Measurements from ENCODE around the gene PDE4D. TPM values are rescaled to one million over a fixed set of nuclear protein-coding genes. Genes with fewer than 3 reads are reported as not detected.
"Not testable (repeated sequence)": the region's sequence is repeated elsewhere in the genome, so short reads cannot be mapped to it uniquely, and the experiment has no call there.

The PDE4D gene
- total RNA-seq, 1 donor from 2014 or later: 55.9 TPM

- intact Hi-C loops (cut with DNase I): no loop called here
- no peak for ATAC-seq
- DNase-seq (ENCODE audit: low spot score): no peak
These were observed 308.4 kb downstream of the PDE4D start for GRCh38 chr5:59584858-59585846.

- DNase-seq (ENCODE audit: low spot score): no peak
These were observed 309.5 kb downstream of the PDE4D start for GRCh38 chr5:59583810-59584562.

GRCh38 chr5:59583151-59583809, 310.2 kb downstream of the PDE4D start:
- no peak for DNase-seq (ENCODE audit: low spot score)
- ATAC-seq: no peak
- intact Hi-C loops (cut with DNase I): no loop called here

More at GRCh38 chr5:59583810-59584562, 309.5 kb downstream of the PDE4D start:
- intact Hi-C loops (cut with DNase I): no loop called here
- ATAC-seq: no peak

DNA sequence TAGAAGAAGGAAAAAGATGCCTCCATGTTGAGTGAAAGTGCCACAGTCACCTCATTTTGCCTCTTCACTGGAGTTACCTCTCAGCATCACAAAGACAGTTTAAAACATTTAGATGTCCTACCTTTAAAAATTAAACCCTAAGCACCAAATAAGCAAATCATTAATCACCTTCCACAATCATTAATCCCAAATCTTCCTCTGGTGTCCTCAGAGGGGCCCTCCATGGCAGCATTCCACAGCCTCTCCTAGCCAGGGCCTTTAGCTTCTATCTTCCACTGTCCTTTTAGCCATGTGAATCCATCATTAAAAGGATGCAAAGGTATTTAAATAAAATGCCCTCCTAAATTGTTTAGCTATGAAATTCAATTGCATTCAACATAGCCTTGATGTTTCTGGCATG, 310.8 kb downstream of the PDE4D start:
- DNase-seq (ENCODE audit: low spot score) (no peak), ATAC-seq (no peak)
- intact Hi-C loops (cut with DNase I): no loop called here

GRCh38 chr5:59579824-59580167, 313.7 kb downstream of the PDE4D start:
- intact Hi-C loops (cut with DNase I): loop anchor here (5.0 kb wide), 1 partner anchor 117 kb away; no protein-coding TSS in a partner anchor
- ATAC-seq: no peak
- DNase-seq (ENCODE audit: low spot score): no peak

GRCh38 chr5:59579101-59579823, 314.3 kb downstream of the PDE4D start:
- intact Hi-C loops (cut with DNase I): loop anchor here (5.0 kb wide), 1 partner anchor 117 kb away; no protein-coding TSS in a partner anchor
- no peak for DNase-seq (ENCODE audit: low spot score)
- no peak for ATAC-seq

DNA sequence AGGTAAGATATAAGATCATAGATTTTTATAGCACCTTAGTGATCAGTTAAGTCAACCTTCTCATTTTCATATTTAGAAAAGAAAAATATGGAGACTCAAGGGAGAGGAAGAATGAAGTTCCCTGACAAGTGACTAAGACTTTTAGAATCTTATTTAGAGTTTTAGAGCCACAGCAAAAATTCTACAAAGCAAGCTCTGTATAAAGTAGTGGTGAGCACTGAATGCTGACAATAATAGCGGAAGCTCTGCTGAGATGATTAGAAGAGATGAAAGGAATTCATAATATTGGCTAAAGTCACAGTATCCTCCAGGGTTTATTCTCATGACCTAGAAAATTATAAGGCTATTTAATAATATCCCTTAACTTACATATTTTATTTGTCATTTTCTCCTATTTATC, 316.0 kb downstream of the PDE4D start:
- ATAC-seq (no peak), DNase-seq (ENCODE audit: low spot score) (no peak)
- intact Hi-C loops (cut with DNase I): loop anchor here (5.0 kb wide), 1 partner anchor 115 kb away; no protein-coding TSS in a partner anchor

GRCh38 chr5:59575648-59576445, 317.7 kb downstream of the PDE4D start:
- no peak for DNase-seq (ENCODE audit: low spot score)
- intact Hi-C loops (cut with DNase I): loop anchor here (5.0 kb wide), 1 partner anchor 114 kb away; no protein-coding TSS in a partner anchor
- no peak for ATAC-seq

DNA sequence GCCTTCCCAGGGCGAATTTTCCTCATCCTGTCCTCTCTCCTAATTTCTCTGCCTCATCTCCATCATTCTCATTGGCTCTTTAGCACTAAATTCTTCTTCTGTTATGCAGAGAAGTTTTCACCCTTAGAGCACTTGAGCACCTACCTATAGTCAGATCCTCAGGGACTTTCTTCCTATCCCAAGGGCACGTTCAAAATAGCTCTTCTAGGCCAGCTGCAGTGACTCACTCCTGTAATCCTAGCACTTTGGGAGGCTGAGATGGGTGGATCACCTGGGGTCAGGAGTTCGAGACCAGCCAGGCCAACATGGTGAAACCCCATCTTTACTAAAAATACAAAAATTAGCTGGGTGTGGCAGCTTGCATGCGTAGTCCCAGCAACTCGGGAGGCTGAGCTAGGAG, 320.0 kb downstream of the PDE4D start:
- DNase-seq (ENCODE audit: low spot score); ATAC-seq; intact Hi-C loops (cut with DNase I): not testable (repeated sequence)

DNA sequence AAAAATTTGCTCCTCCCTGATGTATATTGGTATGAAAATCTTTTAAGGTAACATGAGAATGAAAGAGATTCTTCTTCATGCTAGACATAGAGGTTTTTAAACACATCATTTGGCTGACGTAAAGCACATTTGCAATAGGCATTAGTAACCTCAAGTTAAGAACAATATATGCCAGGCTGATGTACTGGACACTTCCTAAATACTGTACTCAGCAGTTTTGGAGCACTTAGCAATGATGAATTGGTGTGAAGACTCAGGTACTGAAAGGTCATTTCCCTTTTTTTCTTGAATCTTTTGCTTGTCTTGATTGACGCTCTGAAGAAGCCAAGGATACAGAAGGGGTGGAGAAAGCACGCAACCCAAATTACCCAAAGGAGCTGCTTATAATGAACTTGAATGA, 322.5 kb downstream of the PDE4D start:
- intact Hi-C loops (cut with DNase I): no loop called here
- DNase-seq (ENCODE audit: low spot score): no peak
- ATAC-seq: no peak

DNA sequence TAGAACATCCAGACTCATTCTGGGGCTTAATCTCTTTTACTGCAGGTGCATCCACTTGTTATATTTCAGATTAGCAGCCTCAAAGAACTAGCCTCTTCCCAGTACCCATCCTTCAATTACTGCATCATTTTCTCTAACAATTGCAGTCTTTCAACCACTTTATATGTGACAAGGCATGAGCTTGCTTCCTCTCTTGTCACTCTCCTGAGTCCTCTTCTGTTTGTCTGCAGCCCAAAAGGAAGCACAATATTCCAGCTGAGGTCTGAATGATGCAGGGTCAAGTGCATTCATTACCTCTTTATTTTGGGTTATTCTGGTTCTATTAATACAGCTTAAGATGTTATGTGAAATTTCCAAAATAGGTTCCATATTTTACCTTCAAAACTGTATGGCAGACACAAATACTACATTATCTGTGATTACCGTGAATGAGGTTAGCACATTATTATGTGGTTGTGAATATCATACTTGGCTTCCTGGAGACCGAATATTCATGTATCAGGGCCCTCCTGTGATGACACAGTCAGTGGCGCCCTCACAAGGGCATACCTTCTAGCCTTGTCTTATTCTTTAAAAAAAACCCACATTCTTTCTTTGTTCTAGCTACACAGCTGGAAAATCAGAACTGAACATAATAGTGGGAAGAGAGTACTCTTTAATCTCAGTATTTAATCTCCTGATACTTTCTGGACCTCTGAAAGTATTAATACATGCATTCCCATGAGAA, 323.8 kb downstream of the PDE4D start:
- no peak for ATAC-seq
- intact Hi-C loops (cut with DNase I): no loop called here
- DNase-seq (ENCODE audit: low spot score): no peak

GRCh38 chr5:59569158-59569557, 324.4 kb downstream of the PDE4D start:
- DNase-seq (ENCODE audit: low spot score): no peak
- no peak for ATAC-seq
- intact Hi-C loops (cut with DNase I): no loop called here

- no peak for ATAC-seq
- intact Hi-C loops (cut with DNase I): no loop called here
These were observed 325.4 kb downstream of the PDE4D start for GRCh38 chr5:59568161-59568560.

GRCh38 chr5:59565551-59565950, 328.0 kb downstream of the PDE4D start:
- intact Hi-C loops (cut with DNase I): no loop called here
- ATAC-seq (no peak), DNase-seq (ENCODE audit: low spot score) (no peak)

More at GRCh38 chr5:59568161-59568560, 325.4 kb downstream of the PDE4D start:
- no peak for DNase-seq (ENCODE audit: low spot score)

DNA sequence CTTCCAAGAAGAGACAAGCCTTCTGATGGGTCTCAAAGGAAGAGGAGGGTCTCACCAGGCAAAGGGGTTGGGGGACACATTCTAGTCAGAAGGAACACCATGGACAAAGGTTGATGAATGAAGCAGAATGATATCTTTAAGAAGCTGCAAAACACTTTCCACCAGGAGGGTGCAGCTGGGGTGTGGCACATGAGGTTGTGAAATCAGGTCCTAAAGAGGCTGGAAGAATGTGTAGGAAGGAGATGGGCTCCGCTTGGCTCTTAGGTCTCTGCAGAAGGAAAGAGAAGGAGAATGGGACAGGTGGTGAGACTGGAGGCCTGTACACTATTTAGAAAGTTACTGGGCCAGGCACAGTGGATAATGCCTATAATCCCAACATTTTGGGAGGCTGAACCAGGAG, 328.6 kb downstream of the PDE4D start:
- DNase-seq (ENCODE audit: low spot score) (no peak), ATAC-seq (no peak)
- intact Hi-C loops (cut with DNase I): no loop called here

DNA sequence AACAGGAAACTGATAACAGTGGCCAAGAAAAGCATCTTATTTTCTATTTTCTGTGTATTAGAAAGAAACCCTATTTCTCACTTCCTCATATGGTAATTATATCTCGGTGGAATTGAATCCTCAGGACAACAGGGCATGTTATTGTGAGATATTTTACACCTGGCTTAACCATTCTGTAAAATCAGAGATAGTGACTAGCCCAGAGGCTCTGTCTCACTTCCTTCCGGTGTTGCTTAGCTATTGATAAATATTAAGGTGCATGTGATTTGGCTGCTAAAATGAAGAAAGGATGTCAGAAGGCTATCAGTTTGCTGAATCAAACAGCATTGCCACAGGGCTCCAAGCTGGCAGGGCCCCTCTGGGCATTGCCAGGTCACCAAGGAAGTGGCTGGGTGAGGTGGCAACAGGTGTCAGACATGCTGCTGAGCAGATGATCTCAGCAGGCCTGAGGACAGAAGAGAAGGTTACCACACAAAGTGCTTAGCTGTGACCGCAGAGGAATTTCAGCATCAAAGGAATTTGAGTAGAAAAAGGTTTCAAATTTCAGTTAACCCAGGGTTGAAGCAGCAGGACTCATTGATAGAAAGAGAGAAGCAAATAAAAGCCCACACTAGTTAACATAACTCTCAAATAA, 330.7 kb downstream of the PDE4D start:
- no peak for DNase-seq (ENCODE audit: low spot score)

GRCh38 chr5:59560553-59560952, 333.0 kb downstream of the PDE4D start:
- no peak for ATAC-seq
- intact Hi-C loops (cut with DNase I): no loop called here

More for the DNA sequence above, 330.7 kb downstream of the PDE4D start:
- intact Hi-C loops (cut with DNase I): no loop called here
- ATAC-seq: no peak

More at GRCh38 chr5:59560553-59560952, 333.0 kb downstream of the PDE4D start:
- no peak for DNase-seq (ENCODE audit: low spot score)

Data from sciatic nerve (tissue), 2 donors.